Mesangial cell (primary cell): Measurements from ENCODE around the gene NPR1. TPM values are rescaled to one million over a fixed set of nuclear protein-coding genes. Genes with fewer than 3 reads are reported as not detected.

Source experiments
- total RNA-seq: library from RNA; depleted of rRNA; stranded (reverse); fragments of >200 nt; gene quantifications from 2 replicates; pipeline ENCODE4 v1.2.3, GENCODE V29; 2015

The NPR1 gene
- total RNA-seq = 4.7 and 74.3 TPM in 2 replicates

GRCh38 chr1:153678519-153679336 lies at the start of gene NPR1:
Gene NPR1, plus strand, starts transcription at chr1:153678688. Its CDS starts 421 bp downstream, at chr1:153679109.

GRCh38 chr1:153633754-153634665 lies 44.5 kb upstream of the NPR1 start, which contains the start of gene CHTOP:
Gene CHTOP, plus strand, starts transcription at chr1:153634066. Its CDS starts 2,523 bp downstream, at chr1:153636589.

GRCh38 chr1:153658400-153659174 lies 19.9 kb upstream of the NPR1 start, which contains the start of gene SNAPIN:
Gene SNAPIN, plus strand, starts transcription at chr1:153658703. Its CDS starts 41 bp downstream, at chr1:153658744.

GRCh38 chr1:153670859-153671627 lies 7.4 kb upstream of the NPR1 start, which contains the start of gene ILF2:
Gene ILF2, minus strand, starts transcription at chr1:153670993. Its CDS starts 71 bp downstream, at chr1:153670922.

GRCh38 chr1:153727463-153728304 lies 49.2 kb downstream of the NPR1 start, which contains the start of gene INTS3:
Gene INTS3, plus strand, starts transcription at chr1:153728050. Its CDS starts 585 bp downstream, at chr1:153728635.

Other genes with a start within 250 kb of the NPR1 start
- gene S100A7, start 218.0 kb upstream of the NPR1 start, total RNA-seq = not detected in 2 replicates
- 1,631 and 1,651 TPM in 2 replicates for gene S100A6, start 142.7 kb upstream of the NPR1 start, total RNA-seq
- gene S100A5, start 137.8 kb upstream of the NPR1 start, total RNA-seq = 0.16 and 2.5 TPM in 2 replicates
- 21.2 and 31.3 TPM in 2 replicates for gene S100A4, start 132.9 kb upstream of the NPR1 start, total RNA-seq
- gene S100A3, start 129.4 kb upstream of the NPR1 start, total RNA-seq = 5.8 and 42.2 TPM in 2 replicates
- 3.5 and 21.7 TPM in 2 replicates for gene S100A2, start 112.8 kb upstream of the NPR1 start, total RNA-seq
- 433 and 734 TPM in 2 replicates for gene S100A16, start 65.6 kb upstream of the NPR1 start, total RNA-seq
- gene S100A14, start 62.4 kb upstream of the NPR1 start, total RNA-seq = 1.1 TPM in 1 of 2 replicates, not detected in the other
- gene S100A13, start 51.2 kb upstream of the NPR1 start, total RNA-seq = 146 and 185 TPM in 2 replicates
- 4.4 TPM in 1 of 2 replicates, not detected in the other for gene S100A1, start 50.3 kb upstream of the NPR1 start, total RNA-seq
- 36.4 and 38.1 TPM in 2 replicates for gene CHTOP, start 44.6 kb upstream of the NPR1 start, total RNA-seq
- gene SNAPIN, start 20.0 kb upstream of the NPR1 start, total RNA-seq = 64.7 and 84.4 TPM in 2 replicates
- gene ILF2, start 7.7 kb upstream of the NPR1 start, total RNA-seq = 133 and 266 TPM in 2 replicates
- 28.2 and 39.3 TPM in 2 replicates for gene INTS3, start 49.4 kb downstream of the NPR1 start, total RNA-seq
- gene SLC27A3, start 96.7 kb downstream of the NPR1 start, total RNA-seq = 7.3 and 24.0 TPM in 2 replicates
- gene GATAD2B, start 244.3 kb downstream of the NPR1 start, total RNA-seq = 12.1 and 12.7 TPM in 2 replicates